ENCODE measurements around the gene ABCD2. TPM values are rescaled to one million over a fixed set of nuclear protein-coding genes. Genes with fewer than 3 reads are reported as not detected.

ABCD2 gene
- total RNA-seq, 1 donor from 2014 or later = 0.09 TPM

DNA sequence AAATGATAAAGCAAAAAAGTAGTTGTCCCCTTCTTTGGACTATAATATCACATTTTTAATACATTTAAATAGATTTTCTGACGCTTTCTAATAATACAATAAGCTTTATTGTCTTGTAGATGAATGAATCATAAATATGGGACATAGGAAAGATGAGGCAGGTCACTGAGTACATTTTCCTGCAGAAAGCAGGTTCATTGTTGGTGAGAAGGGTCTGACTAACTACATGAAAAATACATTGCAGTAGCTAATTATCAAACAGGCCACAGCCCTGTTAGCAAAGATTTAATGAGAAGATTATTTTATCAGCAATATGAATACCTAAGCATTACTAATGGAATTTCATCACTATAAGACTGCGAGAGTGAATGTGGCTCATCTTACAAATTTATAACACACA is 45.6 kb downstream of the ABCD2 start:
- Histone ChIP-seq H2AFZ (ENCODE audit: low read depth, low read length) (no peak overlapping the region), H3K4me1 (ENCODE audit: insufficient read depth, low read length) (no peaks in the 10 kb centered on the region), H3K9me3 (ENCODE audit: insufficient read depth, low read depth, low read length) (no peaks in the 10 kb centered on the region), H3K27ac (ENCODE audit: low read depth, low read length) (no peak overlapping the region), H3K9ac (ENCODE audit: low read length) (no peak overlapping the region), H3K4me3 (ENCODE audit: insufficient read depth, low read depth, low read length) (no peak overlapping the region), H3K4me2 (ENCODE audit: low read length) (no peak overlapping the region), H4K20me1 (ENCODE audit: insufficient read depth, low read length) (no peaks in the 10 kb centered on the region), H3K36me3 (ENCODE audit: insufficient read depth, low read length) (no peaks in the 10 kb centered on the region), H3K27me3 (ENCODE audit: insufficient read depth, low read length) (no peaks in the 10 kb centered on the region), H3K79me2 (ENCODE audit: insufficient read depth, low read length) (no peaks in the 10 kb centered on the region)
- no peaks in the 10 kb centered on the region for H3K36me3 Mint-ChIP-seq (ENCODE audit: low read depth, unreplicated experiment)
- no peak overlapping the region for H3K27ac Mint-ChIP-seq (ENCODE audit: unreplicated experiment)
- no peak overlapping the region for H3K4me3 Mint-ChIP-seq (ENCODE audit: unreplicated experiment)
- no peaks in the 10 kb centered on the region for H3K4me1 Mint-ChIP-seq (ENCODE audit: low read depth, unreplicated experiment)
- no peak for FAIRE-seq
- H3K9me3 Mint-ChIP-seq (ENCODE audit: unreplicated experiment) = peaks cover 8% of the 10 kb centered on the region
- no peak for DNase-seq (ENCODE audit: low read depth)
- H3K27me3 Mint-ChIP-seq (ENCODE audit: low read depth, unreplicated experiment) = no peaks in the 10 kb centered on the region
- TF ChIP-seq EZH2 (IDR thresholded peaks at IDR 0.05; ENCODE audit: insufficient read depth, low read length) (no peak), CTCF (IDR thresholded peaks at IDR 0.05; ENCODE audit: insufficient read depth, low read depth, low read length) (no peak)

GRCh38 chr12:39572551-39572950 is 47.1 kb downstream of the ABCD2 start:
- no peaks in the 10 kb centered on the region for H3K27me3 ChIP-seq (ENCODE audit: insufficient read depth, low read length)
- Mint-ChIP-seq H3K4me3 (ENCODE audit: unreplicated experiment) (no peak overlapping the region), H3K36me3 (ENCODE audit: low read depth, unreplicated experiment) (no peaks in the 10 kb centered on the region), H3K4me1 (ENCODE audit: low read depth, unreplicated experiment) (no peaks in the 10 kb centered on the region), H3K27me3 (ENCODE audit: low read depth, unreplicated experiment) (no peaks in the 10 kb centered on the region), H3K9me3 (ENCODE audit: unreplicated experiment) (peaks cover 9% of the 10 kb centered on the region), H3K27ac (ENCODE audit: unreplicated experiment) (no peak overlapping the region)
- H3K4me2 ChIP-seq (ENCODE audit: low read length) = no peak overlapping the region
- TF ChIP-seq EZH2 (IDR thresholded peaks at IDR 0.05; ENCODE audit: insufficient read depth, low read length) = no peak
- FAIRE-seq = no peak
- no peak overlapping the region for H2AFZ ChIP-seq (ENCODE audit: low read depth, low read length)
- no peak overlapping the region for H3K9ac ChIP-seq (ENCODE audit: low read length)
- no peak overlapping the region for H3K4me3 ChIP-seq (ENCODE audit: insufficient read depth, low read depth, low read length)
- no peak for DNase-seq (ENCODE audit: low read depth)
- H3K27ac ChIP-seq (ENCODE audit: low read depth, low read length) = no peak overlapping the region
- no peaks in the 10 kb centered on the region for H3K4me1 ChIP-seq (ENCODE audit: insufficient read depth, low read length)
- no peaks in the 10 kb centered on the region for H3K36me3 ChIP-seq (ENCODE audit: insufficient read depth, low read length)
- no peaks in the 10 kb centered on the region for H3K79me2 ChIP-seq (ENCODE audit: insufficient read depth, low read length)
- H4K20me1 ChIP-seq (ENCODE audit: insufficient read depth, low read length) = no peaks in the 10 kb centered on the region
- H3K9me3 ChIP-seq (ENCODE audit: insufficient read depth, low read depth, low read length) = no peaks in the 10 kb centered on the region

DNA sequence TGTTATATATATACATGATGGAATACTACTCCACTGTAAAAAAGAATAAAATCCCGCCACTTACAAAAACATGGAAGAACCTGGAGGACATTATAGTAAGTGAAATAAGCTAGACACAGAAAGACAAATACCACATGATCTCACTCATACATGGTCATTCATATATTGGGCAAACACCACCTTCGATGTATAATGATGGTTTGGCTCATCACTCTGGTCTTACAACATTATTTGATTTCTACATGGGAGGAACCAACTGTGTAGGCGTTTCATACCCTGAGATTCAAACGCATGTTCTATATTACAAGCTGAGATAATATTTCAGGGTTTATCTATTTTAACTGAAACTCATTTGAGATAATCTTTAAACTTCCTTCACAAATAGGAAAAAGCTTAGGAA is 48.3 kb downstream of the ABCD2 start:
- no peak overlapping the region for H3K27ac ChIP-seq (ENCODE audit: low read depth, low read length)
- DNase-seq (ENCODE audit: low read depth) (no peak), FAIRE-seq (no peak)
- Mint-ChIP-seq H3K4me3 (ENCODE audit: unreplicated experiment) (no peak overlapping the region), H3K9me3 (ENCODE audit: unreplicated experiment) (peaks cover 10% of the 10 kb centered on the region), H3K36me3 (ENCODE audit: low read depth, unreplicated experiment) (no peaks in the 10 kb centered on the region), H3K27ac (ENCODE audit: unreplicated experiment) (no peak overlapping the region), H3K27me3 (ENCODE audit: low read depth, unreplicated experiment) (no peaks in the 10 kb centered on the region), H3K4me1 (ENCODE audit: low read depth, unreplicated experiment) (no peaks in the 10 kb centered on the region)
- no peak overlapping the region for H3K4me3 ChIP-seq (ENCODE audit: insufficient read depth, low read depth, low read length)
- no peak for TF ChIP-seq CTCF (IDR thresholded peaks at IDR 0.05; ENCODE audit: insufficient read depth, low read depth, low read length)
- TF ChIP-seq EZH2 (IDR thresholded peaks at IDR 0.05; ENCODE audit: insufficient read depth, low read length) = no peak
- H3K9ac ChIP-seq (ENCODE audit: low read length) = no peak overlapping the region
- H3K36me3 ChIP-seq (ENCODE audit: insufficient read depth, low read length) = no peaks in the 10 kb centered on the region
- no peaks in the 10 kb centered on the region for H3K4me1 ChIP-seq (ENCODE audit: insufficient read depth, low read length)
- no peaks in the 10 kb centered on the region for H3K27me3 ChIP-seq (ENCODE audit: insufficient read depth, low read length)
- no peaks in the 10 kb centered on the region for H4K20me1 ChIP-seq (ENCODE audit: insufficient read depth, low read length)
- H3K9me3 ChIP-seq (ENCODE audit: insufficient read depth, low read depth, low read length) = no peaks in the 10 kb centered on the region
- no peak overlapping the region for H2AFZ ChIP-seq (ENCODE audit: low read depth, low read length)
- H3K4me2 ChIP-seq (ENCODE audit: low read length) = no peak overlapping the region
- H3K79me2 ChIP-seq (ENCODE audit: insufficient read depth, low read length) = no peaks in the 10 kb centered on the region

Data from astrocyte (in vitro differentiated cells and primary cell).